SK-N-SH (cell line): ENCODE data around the gene PTK6.

ENCODE experiments used
- CHD2 ChIP-seq: fragments of 150-350 bp; IDR thresholded peaks from 2 replicates; pipeline ENCODE4 v1.6.1; 2018; ENCODE audit warnings: low read length; ENCODE audit not compliant: partially characterized antibody
- FOXJ3 ChIP-seq: sonication (generic); formaldehyde crosslinking; IDR thresholded peaks from 2 replicates; pipeline ENCODE4 v1.5.1; 2020; ENCODE audit warnings: mild to moderate bottlenecking, missing genetic modification reagents
- MEF2A ChIP-seq: IDR thresholded peaks from 2 replicates; pipeline ENCODE4 v1.4.0; 2012; ENCODE audit warnings: low read depth, borderline replicate concordance
- PBX3 ChIP-seq: IDR thresholded peaks from 2 replicates; pipeline ENCODE4; 2012
- REST ChIP-seq: IDR thresholded peaks from 2 replicates; pipeline ENCODE4 v1.6.1; 2012; ENCODE audit warnings: mild to moderate bottlenecking, low read depth, low read length, moderate library complexity
- RFX5 ChIP-seq: IDR thresholded peaks from 2 replicates; pipeline ENCODE4 v1.6.1; 2012; ENCODE audit warnings: mild to moderate bottlenecking, improper control_type of control experiment, low read length
- TAF1 ChIP-seq: IDR thresholded peaks from 2 replicates; pipeline ENCODE4 v1.6.1; 2012; ENCODE audit warnings: low read depth, mild to moderate bottlenecking, low read length, moderate library complexity, borderline replicate concordance
- TF ChIP-seq, protein P1 (sequence below): fragments of 200-600 bp; sonication (generic); IDR thresholded peaks from 2 replicates; pipeline ENCODE4 v1.6.1; 2017; ENCODE audit warnings: antibody characterized with exemption, mild to moderate bottlenecking, moderate library complexity

- TF ChIP-seq REST (no peak), FOXJ3 (CRISPR knock-in tag) (no peak), PBX3 (no peak), CHD2 (no peak), RFX5 (no peak), MEF2A (no peak), TAF1 (no peak)
- TF ChIP-seq, protein P1, sequence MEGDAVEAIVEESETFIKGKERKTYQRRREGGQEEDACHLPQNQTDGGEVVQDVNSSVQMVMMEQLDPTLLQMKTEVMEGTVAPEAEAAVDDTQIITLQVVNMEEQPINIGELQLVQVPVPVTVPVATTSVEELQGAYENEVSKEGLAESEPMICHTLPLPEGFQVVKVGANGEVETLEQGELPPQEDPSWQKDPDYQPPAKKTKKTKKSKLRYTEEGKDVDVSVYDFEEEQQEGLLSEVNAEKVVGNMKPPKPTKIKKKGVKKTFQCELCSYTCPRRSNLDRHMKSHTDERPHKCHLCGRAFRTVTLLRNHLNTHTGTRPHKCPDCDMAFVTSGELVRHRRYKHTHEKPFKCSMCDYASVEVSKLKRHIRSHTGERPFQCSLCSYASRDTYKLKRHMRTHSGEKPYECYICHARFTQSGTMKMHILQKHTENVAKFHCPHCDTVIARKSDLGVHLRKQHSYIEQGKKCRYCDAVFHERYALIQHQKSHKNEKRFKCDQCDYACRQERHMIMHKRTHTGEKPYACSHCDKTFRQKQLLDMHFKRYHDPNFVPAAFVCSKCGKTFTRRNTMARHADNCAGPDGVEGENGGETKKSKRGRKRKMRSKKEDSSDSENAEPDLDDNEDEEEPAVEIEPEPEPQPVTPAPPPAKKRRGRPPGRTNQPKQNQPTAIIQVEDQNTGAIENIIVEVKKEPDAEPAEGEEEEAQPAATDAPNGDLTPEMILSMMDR, result no peak
Observed at GRCh38 chr20:63570281-63571086, 33.3 kb upstream of the PTK6 start.
